HG03064 (cell line): ENCODE data around the gene FAM83B.
"Not testable (repeated sequence)": the region's sequence is repeated elsewhere in the genome, so short reads cannot be mapped to it uniquely, and the experiment has no call there.

Source experiments
- ATAC-seq: cut with Tn5 transposase; IDR thresholded peaks from one replicate; pipeline ENCODE4 v1.9.1; 2021; ENCODE audit warnings: low read depth; ENCODE audit not compliant: unreplicated experiment

Gene FAM83B

DNA sequence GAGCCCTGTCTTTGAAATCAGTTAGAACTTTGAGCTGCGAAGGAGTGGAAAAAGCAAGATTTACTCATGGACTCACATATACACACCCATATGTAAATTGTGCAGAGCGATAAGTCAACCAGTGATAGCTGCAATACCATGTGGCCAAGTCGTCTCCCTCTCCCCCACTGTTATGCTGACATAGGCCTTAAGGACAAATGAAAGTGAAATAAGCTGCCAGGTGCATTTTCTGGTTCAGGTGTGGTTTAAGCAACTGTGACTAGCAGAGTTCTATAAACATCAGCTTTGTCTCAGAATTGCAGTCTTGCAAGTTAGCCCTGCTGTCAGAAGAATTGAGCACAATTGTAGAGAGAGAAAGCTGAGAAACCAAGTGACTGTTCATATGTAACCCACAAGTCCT is 9.6 kb downstream of the FAM83B start:
- no peak for ATAC-seq

DNA sequence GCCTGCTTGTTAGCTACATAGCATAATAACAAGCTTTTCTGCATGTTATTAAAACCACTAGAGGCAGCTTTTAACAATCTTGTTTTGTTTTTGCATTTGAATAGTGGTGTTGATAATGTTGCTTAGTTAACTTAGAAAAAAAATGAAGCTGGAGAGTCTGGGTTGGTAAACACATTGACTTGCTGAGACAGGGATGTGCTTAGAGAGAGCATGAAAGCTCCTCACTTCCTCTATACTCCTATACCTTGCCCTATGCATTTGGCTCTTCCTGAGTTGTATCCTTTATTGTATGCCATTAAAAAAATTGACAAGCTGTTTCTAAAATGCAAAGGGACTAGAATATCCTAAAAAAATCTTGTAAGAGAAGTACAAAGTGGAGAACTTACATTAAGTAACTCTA is 13.6 kb downstream of the FAM83B start:
- ATAC-seq: no peak

DNA sequence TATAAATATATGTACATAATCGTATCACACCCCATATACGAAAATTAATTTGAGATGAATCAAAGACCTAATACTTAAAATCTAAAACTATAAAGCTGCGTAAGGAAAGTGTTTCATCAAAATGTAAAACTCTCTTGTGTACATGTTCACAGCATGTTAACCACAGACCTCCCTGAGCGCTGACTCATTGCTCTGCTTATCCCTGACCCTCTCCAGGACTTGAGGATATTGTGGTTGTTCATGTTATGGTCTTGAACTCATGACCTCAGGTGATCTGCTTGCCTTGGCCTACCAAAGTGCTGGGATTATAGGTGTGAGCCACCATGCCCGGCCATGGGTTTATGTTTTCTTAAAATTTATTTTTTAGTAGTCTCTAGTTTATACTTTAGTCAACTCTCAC is 14.2 kb downstream of the FAM83B start:
- ATAC-seq: no peak

DNA sequence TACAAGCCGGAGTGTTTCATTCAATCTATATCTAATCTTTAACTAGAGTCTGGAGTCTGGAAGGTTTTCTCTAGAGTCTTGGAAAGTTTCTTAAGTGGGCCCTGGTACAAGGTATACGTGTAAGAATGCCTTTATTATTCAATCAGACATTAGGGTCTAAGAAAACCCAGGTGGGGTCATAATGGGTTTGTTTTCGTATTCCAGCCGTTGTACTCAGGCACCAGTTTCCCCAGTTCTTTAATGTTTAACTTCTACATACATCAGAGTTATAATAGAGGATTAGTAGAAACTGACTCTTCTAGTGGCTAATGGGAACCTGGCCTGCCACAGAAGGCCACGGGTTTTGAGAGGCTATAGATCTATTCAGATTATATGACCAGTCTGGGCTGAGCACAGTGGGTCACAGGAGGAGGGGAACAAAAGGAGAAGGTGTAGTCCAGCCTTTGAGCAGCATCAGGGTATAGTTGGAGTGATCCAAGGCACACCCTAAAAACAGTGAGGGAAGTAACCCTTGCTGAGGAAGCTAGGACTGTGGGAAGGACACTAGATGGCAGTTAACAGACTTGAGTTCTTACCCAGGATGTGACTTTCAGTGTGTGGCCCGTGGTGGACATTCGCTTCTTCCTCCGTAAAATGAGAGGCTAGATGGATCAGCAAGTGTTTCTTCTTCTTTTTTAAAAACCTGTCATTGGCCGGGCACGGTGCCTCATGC is 15.5 kb downstream of the FAM83B start:
- ATAC-seq: no peak

DNA sequence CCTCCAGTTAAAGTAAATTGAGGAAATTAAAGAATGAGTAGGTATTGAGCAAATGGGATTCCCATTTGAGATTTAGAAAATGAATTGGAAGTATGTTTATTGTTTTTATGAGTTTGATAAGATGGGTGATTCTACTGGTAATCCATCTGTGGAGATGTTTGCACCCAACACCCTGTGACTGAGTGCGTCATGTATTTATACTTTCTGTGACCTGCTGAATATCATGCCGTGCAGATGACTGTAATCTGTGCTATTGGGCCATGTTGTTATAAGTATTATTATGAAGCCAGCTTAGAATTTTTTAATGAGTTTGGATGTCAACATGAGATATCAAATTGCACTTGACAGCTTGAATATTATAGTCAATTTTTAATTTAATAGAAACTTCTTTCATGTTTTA is 17.7 kb downstream of the FAM83B start:
- ATAC-seq: no peak

DNA sequence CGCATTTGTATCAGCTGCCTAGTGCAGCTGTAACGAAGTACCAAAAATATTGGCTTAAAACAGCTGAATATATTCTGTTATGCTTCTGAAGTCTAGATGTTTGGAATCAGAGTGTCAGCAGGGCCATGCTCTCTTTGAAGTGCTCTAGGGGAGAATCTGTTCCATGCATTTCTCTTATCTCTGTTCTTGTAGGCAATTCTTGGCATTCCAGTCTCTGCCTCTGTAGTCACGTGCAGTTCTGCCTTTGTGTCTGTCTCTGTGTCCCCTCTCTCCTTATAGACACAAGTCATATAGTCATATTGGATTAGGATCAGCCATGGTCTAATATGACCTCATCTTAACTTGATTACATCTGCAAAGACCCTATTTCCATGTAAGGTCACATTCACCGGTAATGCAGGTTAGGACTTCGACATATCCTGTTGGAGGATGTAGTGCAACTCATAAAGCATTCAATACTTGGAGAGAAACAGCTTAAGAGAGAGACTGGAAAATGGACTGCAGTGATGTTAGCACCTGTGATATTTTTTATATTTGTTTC is 18.6 kb downstream of the FAM83B start:
- no peak for ATAC-seq

DNA sequence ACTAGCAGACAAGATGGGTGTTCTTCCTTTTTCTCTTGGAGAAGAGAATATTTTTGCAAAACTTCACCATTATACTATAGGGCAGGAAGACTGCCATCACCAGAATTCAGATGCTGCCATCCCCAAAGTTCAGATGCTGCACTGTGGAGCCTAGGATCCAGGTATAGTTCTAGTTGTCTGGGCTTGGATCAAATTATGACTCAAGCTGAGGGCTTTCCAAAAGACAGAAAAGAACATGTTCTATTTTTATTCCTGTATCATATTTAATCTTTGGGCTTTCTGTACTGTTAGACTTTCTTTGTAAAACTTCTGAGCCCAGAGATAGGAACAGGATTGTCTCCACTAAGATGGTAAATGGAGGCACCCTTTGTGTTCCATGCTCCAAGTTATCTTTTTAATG is 22.0 kb downstream of the FAM83B start:
- no peak for ATAC-seq

DNA sequence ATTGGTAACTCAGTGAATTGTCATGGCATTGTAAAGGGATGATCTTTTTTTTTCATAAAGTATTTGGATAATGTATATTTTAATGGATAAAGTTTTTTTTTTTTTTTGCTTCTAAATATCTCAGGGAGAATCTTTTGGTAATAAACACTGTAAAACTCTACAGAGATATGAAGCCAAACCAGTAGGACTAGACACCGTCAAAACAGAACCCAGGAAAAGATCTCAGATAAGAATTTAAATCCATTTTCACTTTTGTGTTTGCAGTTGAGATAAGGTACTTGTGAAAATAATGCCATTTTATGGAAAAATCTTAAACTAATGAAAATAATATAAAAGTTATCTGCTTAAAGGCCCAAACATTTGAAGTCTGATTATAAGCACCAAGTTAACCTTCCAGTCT is 27.0 kb downstream of the FAM83B start:
- no peak for ATAC-seq

DNA sequence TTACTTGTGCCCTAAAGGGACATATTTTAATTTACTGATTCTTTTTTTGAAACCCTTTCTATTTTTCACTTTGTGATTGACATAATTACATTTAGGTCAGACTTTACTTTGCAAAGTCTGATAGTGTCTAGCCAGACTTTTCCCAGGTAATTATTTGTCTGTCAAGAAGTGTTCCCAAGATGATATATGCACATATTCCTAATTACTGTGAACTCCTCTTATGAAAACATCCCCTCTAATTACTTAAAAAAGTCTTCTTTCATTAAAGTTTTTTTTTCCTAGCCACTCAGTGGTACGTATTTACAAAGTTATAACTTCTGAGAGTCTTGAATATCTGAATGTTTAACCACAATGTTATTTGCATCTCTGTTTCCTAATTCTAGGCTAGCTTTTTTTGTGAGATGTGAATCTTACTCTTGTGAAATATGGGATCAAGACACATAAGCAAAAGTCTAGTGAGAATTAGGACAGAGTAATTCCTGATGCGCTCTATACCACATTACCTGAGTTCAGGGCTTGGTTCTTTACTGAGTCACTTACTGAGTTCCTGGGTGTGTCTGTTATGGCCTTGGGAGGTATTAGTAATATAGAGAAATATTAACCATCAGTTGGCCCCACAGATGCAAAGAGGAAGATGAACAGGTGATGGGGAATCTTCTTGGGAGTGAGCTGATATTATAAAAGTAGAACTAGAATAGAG is 27.9 kb downstream of the FAM83B start:
- no peak for ATAC-seq

DNA sequence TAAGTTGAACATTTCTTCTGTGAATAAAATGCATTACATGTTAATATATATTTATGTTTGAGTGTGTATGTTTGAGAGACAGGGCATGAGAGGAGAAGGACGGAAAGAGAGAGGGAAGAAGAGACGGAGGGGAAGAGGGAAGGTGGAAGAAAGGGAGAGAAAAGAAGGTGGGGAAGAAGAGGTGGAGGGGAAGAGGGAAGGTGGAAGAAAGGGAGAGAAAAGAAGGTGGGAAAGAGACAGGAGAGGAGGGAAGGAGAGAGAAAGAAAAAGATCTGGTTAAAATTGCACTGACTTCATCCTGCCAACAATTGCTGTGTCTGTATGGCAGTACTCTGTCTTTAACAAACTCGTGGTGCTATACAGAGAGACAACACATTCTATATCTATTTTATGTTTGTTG is 29.0 kb downstream of the FAM83B start:
- ATAC-seq: no peak

DNA sequence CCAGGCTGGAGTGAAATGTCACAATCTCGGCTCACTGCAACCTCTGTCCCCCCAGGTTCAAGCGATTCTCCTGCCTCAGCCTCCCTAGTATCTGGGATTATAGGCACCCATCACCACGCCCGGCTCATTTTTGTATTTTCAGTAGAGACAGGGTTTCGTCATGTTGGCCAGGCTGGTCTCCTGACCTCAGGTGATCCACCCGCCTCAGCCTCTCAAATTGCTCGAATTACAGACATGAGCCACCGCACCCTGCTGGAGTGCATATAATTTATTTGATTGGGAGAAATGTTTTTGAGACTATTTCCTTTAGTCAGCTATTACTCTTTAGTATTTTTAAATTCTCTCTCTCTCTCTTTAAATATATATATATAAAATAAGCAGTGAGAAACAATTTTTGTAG is 29.8 kb downstream of the FAM83B start:
- ATAC-seq: no peak

DNA sequence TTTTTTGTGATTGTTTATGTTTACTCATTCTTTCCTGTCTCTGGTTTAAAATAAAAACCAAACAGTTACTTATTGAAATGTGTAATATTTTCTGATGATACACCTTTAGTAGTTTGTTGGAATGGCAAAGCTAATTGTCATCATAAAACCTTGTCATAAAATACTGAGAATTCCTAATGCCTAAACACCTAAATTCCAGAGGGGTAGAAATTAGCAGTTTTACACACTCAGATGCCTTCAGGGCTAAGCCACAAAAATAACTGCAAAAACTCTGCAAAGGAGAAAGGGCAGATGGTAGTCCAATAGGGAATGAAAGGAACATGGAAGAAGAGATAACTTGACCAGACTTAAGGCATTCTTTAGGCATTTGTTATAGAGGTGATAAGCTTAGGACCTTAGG is 30.3 kb downstream of the FAM83B start:
- no peak for ATAC-seq

DNA sequence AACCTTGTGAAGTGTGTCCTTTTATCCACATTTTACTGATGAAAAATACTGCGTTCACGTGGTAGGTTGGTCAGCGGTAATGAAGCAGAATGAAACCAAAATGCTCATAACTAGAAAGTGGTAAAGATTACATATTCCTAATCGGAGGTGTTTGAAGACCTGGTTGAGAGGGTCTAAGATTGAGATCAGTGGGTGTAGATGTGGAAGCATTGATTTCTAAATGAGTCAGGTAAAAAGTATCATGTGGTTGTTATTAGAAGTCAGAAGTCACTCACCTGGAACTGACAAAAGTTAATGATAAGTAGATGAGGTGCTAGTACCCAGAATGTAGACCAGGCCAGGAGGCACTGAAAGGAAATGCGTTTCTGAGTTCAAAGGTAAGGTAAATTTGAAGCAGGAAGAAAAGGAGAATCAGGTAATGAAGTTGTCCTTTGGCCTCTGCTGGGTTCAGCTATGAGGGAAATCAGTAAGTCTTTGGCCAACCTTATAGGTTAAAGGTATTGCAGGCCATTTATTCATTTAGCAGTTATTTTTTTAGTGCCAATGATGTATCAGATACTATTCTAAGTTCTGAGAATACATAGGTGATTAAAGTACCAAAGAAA is 31.2 kb downstream of the FAM83B start:
- ATAC-seq: no peak

DNA sequence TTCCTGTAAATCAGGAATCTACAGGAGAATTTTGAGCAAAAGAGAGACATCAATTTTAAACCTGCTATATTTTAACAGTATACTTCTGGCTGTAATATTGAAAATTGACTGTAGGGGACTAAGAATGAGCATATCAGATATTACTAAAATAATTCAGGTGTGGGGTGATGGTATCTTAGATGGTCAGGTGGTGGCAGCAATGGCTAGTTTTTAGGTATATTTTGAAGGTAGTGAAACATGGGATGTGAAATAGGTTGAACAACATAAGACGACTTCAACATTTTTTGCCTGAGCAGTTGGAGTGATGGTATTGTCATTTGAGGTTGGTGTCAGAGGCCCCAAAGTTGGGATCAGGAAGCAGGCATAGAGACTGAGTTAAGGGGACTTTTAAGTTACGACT is 32.1 kb downstream of the FAM83B start:
- no peak for ATAC-seq

DNA sequence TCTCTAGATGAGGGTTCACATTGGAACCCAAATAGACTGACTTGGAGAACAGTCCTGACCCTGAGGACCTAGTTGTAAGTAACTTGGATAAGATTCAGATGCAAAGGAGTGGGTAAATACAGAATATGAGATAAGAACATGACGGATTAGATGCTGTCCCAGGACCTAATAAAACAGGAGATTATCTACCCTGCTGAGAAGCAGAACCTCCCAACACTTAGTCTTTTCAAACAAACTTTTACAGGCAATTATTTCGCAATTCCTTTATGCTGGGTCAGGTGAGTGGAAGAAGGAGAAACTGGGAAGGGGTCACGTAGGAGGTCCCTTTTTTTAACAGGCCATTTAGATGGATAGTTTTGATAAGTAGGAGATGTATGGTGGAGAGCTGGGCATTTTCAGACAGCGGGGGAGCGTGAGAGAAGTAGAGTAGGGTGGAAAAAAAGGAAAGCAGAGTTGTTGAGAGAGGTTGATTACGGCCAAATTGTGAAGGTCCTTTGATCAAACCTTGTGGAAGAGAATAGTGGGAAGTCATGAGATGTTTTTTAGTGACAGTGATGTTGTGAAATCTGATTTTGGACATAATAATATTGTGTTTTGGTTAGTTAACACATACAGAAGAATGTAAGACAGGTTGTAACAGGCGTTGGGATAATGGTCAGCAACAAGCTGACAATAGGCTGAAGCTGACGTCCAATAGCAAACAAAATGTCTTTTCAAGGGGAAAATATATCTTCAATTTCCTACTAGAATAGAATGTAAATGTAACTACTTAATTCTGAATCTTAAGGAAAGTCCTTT is 32.8 kb downstream of the FAM83B start:
- ATAC-seq: no peak

DNA sequence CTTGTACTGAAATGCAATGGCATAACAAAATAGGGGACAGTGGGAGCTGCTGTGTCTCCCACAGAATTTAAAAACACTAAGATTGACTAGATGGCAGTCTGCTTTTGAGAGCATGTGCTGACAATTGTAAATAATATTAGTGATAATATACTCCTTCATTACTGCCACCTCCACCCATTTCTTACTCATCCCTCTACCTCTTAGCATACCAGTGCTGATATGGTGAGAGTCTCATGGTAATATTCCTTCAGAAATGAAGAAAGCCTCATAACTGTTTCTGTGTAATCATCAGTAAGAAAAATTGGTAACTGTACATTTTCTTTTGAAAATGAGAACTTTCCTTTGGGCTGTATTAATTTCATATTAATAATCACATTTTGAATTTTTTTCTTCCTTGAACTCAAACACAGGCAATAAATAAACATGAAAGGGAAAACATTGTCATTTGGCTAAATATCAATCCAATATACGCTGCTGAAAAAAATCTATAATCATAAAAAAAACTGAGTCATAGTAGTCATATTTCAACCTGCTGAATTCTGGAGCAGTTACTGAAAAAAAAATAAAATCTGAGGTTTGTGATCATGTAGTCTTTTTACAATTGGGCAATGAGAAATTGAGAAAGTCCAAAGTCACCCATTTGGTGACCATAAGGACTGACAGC is 34.6 kb downstream of the FAM83B start:
- no peak for ATAC-seq

DNA sequence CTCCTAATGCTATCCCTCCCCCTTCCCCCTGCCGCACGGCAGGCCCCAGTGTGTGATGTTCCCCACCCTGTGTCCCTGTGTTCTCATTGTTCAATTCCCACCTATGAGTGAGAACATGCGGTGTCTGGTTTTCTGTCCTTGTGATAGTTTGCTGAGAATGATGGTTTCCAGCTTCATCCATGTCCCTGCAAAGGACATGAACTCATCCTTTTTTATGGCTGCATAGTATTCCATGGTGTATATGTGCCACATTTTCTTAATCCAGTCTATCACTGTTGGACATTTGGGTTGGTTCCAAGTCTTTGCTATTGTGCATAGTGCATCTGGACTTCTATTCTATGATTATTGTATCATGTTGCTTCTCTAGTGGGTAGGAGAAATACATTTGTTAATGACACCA is 35.3 kb downstream of the FAM83B start:
- ATAC-seq: not testable (repeated sequence)

DNA sequence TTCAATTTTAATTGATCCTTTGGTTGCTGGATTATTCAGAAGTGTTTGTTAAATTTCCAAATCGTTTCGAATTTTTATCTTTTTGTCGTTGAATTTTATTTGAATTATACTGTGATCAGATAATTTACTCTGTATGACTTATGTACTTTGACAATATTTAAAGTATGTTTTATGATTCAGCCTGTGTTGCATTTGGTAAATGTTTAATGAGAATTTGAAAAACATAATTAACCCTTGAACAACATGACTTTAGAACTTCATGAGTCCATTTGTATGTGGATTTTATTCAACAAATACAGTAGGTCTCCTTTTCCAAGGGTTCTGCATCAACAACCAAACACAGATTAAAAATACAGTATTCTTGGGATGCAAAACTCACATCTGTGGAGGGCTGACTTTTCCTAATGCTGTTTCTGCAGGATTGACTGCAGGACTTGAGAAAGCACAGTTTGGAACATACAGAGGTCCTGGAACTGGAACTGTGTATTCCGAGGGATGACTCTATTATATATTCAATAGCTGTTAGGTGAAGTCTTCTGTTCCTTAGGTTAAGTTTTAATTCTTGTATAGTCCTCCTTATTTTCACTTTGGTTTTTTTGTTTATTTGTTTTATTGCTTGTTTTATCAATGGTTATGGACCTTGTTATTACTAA is 40.5 kb downstream of the FAM83B start:
- ATAC-seq: no peak

DNA sequence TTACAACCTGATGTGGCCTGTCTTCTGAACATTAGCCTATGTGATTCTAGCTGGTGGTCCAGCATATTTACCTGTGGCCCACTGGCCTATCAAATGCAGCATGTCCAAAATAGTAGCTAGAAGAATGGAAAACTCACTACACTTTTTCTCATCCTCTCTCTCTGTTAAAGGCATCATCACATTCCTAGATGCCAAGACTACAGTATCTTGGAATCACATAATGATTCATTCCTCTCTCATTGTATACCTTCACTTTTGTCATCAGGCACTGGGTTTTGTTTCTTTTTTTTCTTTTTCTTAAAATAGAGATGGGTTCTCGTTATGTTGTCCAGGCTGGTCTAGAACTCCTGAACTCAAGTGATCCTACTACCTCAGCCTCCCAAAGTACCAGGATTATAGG is 45.0 kb downstream of the FAM83B start:
- no peak for ATAC-seq

DNA sequence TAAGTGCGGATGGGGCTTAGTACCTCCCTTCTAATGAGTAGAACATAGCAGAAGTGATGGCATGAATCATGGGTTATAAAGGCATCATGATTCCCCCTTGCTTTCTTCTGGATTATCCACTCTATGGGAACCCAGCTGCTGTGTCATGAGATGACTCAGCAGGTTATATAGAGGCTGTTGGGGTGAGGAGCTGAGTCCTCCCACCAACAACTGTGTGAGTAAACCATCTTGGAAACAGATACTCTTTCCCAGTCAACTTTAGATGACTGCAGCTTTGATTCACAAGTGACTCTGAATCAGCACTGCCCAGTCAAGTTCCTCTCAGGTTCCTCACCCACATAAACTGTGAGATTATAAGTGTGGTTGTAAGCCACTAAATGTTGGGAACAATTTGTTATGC is 46.3 kb downstream of the FAM83B start:
- ATAC-seq: no peak
